HG02642 (cell line): ENCODE results near the gene OR2H2.

Experiments used
- ATAC-seq: cut with Tn5 transposase; IDR thresholded peaks from one replicate; pipeline ENCODE4 v1.9.1; 2021; ENCODE audit warnings: mild to moderate bottlenecking; ENCODE audit not compliant: unreplicated experiment, poor library complexity

The OR2H2 gene

DNA sequence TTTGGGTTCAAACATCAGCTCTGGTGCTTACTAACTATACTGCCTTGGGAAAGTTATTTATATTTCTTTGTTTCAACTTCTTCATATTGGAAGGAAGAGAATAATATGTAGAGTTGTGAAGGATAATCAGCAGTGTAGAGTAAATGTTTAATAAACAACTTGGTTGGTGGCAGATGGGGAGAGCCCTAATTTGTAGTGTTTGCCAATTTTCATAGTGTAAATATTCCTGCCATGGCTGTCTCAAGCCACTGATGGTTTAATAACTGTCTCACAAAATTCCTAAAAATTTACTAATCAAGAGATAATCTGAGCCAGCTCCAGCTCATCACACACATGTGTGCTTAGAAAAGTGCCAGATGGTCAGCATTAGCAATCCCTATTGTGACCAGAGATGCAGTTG, at the start of gene OR2H2:
Gene OR2H2 (plus strand): TSS at position 301 of the 400 bp plus-strand sequence. CDS start 2,824 bp downstream, outside the sequence.
- no peak for ATAC-seq

DNA sequence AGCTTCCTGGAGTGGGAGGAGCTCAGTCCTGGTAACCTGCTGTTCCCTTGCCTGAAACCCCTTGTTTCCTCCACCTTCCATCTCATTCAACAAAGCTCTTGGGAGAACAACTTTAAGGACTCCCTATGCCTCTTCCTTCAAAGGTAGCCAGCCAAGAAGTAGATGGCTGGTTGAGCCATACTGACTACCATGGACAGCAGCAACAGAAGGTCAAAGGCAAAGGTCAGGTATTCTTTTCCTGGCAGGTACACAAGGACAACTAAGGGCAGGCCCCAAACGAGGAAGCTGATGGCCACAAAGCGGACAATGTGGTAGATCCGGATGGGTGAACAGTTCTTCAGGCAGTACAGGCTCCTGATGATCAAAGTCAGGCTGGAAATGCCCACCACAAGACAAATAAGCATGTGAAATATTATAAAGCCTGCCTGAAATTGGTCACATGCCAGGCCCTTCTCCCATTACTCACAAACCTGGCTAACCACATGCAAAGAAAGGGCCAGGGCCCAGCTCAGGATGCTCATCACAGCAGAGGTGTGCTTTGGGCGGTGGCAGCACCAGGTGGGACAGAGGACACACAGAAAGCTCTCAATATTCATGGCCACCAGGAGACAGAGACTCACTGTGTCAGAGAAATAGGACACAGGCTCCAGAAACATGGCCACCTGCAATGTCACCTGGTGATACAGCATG, 47.1 kb upstream of the OR2H2 start:
- no peak for ATAC-seq

GRCh38 chr6:29547573-29547972, 37.3 kb upstream of the OR2H2 start:
- no peak for ATAC-seq

DNA sequence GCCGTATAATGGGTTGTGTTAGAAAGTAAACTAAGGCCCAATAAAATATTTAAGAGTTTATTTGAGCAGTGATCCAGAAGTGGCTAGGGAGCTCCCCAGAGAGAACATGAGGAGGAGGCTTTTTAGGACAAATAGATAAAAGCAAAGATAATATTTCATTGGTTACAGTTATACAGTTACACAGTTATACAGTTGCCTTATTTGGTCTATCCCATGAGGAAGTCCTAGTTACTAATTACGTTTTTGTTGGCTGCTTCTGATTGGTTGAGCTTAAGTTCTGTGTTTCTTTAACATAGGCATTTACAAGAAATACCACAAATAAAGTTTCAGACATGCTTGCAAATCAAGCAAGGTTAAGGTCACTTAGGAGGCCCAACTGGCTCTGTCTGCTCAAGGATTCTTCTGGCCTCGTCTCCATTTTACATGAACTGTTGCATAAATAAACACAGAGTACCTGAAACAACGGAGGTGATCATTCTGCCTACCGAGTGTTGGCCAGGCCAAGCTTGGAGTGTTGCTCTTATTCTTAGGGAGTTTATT, 32.3 kb upstream of the OR2H2 start:
- peak; percentile 75 for ATAC-seq

DNA sequence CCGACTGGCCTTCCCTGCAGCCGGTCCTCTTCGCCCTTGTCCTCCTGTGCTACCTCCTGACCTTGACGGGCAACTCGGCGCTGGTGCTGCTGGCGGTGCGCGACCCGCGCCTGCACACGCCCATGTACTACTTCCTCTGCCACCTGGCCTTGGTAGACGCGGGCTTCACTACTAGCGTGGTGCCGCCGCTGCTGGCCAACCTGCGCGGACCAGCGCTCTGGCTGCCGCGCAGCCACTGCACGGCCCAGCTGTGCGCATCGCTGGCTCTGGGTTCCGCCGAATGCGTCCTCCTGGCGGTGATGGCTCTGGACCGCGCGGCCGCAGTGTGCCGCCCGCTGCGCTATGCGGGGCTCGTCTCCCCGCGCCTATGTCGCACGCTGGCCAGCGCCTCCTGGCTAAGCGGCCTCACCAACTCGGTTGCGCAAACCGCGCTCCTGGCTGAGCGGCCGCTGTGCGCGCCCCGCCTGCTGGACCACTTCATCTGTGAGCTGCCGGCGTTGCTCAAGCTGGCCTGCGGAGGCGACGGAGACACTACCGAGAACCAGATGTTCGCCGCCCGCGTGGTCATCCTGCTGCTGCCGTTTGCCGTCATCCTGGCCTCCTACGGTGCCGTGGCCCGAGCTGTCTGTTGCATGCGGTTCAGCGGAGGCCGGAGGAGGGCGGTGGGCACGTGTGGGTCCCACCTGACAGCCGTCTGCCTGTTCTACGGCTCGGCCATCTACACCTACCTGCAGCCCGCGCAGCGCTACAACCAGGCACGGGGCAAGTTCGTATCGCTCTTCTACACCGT, 31.5 kb upstream of the OR2H2 start:
- no peak for ATAC-seq

DNA sequence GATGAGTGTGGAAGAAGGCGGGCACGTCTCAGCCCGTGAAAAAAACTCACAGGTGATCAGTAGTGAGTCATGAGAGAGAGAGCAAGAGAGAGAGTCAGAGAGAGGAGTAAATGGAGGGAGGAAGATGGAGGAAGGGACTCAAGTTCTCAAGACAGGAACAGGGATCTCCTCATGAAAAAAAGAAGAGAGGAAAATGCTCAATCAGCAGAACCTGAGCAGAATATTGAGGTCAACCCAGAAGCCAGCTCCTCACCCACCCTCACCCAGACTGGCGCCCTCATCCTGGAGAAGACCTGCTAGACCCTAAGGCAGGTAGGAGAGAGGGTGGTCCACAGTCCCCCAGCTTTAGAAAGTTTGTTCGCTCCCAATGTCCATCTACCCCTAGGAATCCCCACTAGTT, 30.2 kb upstream of the OR2H2 start:
- no peak for ATAC-seq

- ATAC-seq = no peak
Measured at GRCh38 chr6:29557320-29557719, 27.6 kb upstream of the OR2H2 start.

DNA sequence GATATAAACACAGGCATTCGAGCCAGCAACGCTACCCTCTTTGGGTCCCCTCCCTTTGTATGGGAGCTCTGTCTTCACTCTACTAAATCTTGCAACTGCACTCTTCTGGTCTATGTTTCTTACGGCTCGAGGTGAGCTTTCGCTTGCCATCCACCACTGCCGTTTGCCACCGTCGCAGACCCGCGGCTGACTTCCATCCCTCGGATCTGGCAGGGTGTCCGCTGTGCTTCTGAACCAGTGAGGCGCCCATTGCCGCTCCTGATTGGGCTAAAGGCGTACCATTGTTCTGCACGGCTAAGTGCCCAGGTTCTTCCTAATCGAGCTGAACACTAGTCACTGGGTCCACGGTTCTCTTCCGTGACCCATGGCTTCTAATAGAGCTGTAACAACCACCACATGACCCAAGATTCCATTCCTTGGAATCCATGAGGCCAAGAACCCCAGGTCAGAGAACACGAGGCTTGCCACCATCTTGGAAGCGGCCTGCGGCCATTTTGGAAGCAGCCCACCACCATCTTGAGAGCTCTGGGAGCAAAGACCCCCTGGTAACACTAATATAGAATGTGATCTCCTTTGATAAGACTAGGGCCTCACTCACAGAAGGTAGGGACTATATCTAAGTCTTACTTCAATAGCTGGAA, 26.4 kb upstream of the OR2H2 start:
- ATAC-seq = no peak

- ATAC-seq = no peak
Measured at GRCh38 chr6:29559524-29560287, 25.2 kb upstream of the OR2H2 start, which contains the start of gene UBD. Gene UBD, minus strand, starts transcription at chr6:29559732. Its CDS starts 31 bp downstream, at chr6:29559701.

DNA sequence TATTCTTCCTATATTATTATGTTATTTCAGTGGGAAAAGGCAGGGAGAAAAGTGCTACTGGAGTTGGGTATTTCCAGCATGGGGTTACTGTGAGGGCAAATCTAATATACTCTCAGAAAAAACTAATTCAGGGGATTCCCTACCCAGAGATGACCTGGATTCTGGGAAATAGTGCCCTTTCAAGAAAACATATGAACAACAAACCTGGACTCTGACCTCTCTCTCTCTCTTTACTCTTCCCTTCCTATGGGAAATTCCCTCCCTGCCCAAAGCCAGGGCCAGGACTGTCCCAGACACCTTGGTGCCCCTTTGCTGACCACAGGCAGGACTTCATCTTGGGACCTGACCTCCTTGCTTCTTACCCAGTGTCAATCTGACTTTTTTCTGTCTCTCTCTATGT, 23.8 kb upstream of the OR2H2 start:
- ATAC-seq = no peak

DNA sequence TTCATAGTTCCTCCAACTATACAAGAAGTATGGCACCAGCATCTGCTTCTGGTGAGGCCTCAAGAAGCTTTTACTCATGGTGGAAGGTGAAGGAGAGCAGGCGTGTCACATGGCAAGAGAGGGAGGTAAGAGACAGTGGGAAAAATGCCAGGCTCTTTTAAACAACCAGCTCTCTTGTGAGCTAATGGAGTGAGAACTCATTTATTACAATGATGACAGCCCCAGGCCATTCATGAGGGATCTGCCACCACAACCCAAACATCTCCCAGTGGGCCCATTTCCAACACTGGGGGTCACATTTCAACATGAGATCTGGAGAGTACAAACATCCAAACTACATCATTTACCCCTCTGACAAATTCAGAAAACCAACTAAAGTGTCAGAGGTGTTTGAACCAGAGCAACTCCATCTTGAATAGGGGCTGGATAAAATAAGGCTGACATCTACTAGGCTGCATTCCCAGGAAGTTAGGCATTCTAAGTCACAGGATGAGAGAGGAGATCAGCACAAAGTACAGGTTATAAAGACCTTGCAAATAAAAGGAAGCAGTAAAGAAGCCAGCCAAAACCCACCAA, 23.2 kb upstream of the OR2H2 start:
- ATAC-seq = no peak

DNA sequence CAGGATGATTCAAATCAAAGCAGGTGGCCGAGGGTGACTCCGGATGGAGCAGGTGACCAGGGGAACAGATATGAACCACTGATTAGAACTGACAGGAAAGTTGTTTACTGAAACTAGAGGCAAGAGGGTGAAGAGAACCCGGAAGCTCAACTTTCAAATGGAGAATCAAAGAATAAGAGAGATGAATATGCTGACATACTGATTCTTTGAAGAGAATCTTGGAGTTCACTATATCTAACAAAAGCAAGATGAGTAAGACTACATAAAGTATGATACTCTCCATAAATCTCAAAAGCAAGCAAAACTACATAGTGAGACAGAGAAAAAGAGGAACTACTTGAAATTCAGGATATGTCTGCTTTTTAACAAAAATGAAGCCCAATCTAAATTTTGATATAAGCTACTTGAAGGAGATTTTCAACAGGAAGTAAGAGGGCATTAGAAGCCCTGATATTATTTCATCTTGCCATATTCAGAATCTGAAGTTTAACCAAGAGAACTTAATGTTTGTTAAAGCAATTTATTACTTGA, 21.4 kb upstream of the OR2H2 start:
- no peak for ATAC-seq

- ATAC-seq = no peak
Measured at GRCh38 chr6:29564875-29565274, 20.0 kb upstream of the OR2H2 start.

DNA sequence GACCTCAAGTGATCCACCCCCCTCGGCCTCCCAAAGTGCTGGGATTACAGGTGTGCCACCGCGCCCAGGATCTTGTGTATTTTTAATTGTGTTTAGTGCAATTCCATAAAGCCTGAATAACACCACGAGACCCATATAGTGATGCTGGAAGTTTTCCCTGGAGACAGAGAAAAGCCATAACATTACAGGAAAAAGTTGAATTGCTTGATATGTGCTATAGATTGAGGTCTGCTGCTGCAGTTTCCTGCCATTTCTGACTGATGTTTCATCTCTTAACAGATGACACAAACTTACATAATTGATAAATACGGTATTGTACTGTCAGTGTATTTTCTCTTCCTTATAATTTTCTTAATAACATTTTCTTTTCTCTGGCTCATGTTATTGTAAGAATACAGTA, 18.1 kb upstream of the OR2H2 start:
- ATAC-seq = no peak

GRCh38 chr6:29567541-29567940, 17.4 kb upstream of the OR2H2 start:
- ATAC-seq = no peak

DNA sequence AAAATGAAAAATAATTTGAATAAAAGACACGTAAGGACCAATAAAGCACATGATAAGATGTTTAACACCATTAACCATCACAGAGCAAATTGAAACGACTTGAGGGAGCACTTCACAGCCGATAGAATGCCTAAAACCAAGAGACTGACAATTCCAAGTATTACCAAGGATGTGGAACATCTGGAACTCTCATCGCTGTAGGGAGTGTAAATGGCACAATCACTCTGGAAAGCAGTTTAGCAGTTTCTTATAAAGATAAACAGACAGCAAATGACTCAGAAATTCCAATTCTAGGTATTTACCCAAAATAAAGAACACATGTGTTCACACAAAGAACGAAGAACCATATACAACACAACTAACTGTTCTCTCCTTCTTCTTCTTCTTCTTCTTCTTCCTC, 16.9 kb upstream of the OR2H2 start:
- no peak for ATAC-seq

DNA sequence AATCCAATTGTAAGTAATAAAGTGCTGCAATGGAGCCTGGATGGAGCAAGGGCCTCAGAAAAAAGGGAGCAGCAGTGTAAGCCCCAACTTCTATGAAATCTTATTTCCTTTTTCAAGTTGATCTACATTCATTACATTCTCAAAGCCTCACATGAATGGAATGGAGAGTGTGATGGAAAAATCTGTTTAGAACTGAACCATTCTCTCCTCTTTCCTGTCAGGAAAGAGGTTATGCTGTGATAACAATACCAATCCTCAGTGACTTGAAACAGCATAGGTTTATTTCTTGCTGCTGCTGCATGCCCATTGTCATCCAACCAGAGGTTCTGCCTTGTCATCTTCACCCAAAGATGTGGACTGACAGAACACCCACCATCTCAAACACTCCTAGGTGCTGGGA, 8.9 kb upstream of the OR2H2 start:
- ATAC-seq = no peak

DNA sequence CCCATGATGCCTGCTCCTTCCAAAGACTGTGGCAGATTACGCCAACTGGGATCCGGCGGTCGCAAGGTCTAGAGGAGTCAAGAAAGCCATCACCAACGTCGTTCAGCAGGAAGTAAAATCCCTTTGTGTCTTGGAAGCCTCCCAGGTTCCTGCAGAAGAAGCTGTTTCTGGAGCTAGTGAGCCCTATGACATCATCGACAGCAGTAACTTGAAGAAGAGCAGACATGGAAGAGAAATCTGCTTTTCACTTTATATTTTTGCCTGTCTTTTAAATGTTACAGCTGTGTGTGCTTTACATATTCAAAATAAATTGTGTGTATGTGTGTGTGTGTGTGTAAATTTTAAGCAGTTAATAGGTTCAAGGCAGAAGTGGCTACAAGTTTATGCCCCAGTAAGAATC, 7.4 kb upstream of the OR2H2 start:
- no peak for ATAC-seq

GRCh38 chr6:29589423-29590048, 4.6 kb downstream of the OR2H2 start:
- no peak for ATAC-seq
